ENCODE measurements around the gene ELAVL2.

Gene ELAVL2

GRCh38 chr9:23850690-23851629 is 24.9 kb upstream of the ELAVL2 start:
- Histone ChIP-seq H3K4me3 (replicated peaks; ENCODE audit: insufficient read depth, low read length) (no peak overlapping the region), H3K27me3 (ENCODE audit: insufficient read depth, poor library complexity, severe bottlenecking) (no peaks in the 10 kb centered on the region), H3K27ac (replicated peaks) (no peak overlapping the region)
- no peak for DNase-seq (ENCODE audit: low read depth in 1 of 2, low spot score in 1 of 2)
- TF ChIP-seq CTCF (IDR thresholded peaks at IDR 0.05; ENCODE audit: insufficient read depth, low read length) (no peak), GABPA (IDR thresholded peaks at IDR 0.05; ENCODE audit: low read depth) (no peak), POLR2AphosphoS5 (IDR thresholded peaks at IDR 0.05; ENCODE audit: low read depth) (no peak), REST (IDR thresholded peaks at IDR 0.05; ENCODE audit: insufficient replicate concordance, low read depth) (no peak), SPI1 (IDR thresholded peaks at IDR 0.05; ENCODE audit: borderline replicate concordance, low read depth) (no peak)

- TF ChIP-seq POLR2AphosphoS5 (IDR thresholded peaks at IDR 0.05; ENCODE audit: low read depth) = no peak
- no peak for TF ChIP-seq REST (IDR thresholded peaks at IDR 0.05; ENCODE audit: insufficient replicate concordance, low read depth)
- no peak for TF ChIP-seq CTCF (IDR thresholded peaks at IDR 0.05; ENCODE audit: insufficient read depth, low read length)
- no peak for TF ChIP-seq GABPA (IDR thresholded peaks at IDR 0.05; ENCODE audit: low read depth)
- no peak for TF ChIP-seq SPI1 (IDR thresholded peaks at IDR 0.05; ENCODE audit: borderline replicate concordance, low read depth)
- no peak for DNase-seq (ENCODE audit: low read depth in 1 of 2, low spot score in 1 of 2)
- Histone ChIP-seq H3K27me3 (ENCODE audit: insufficient read depth, poor library complexity, severe bottlenecking) (no peaks in the 10 kb centered on the region), H3K4me3 (replicated peaks; ENCODE audit: insufficient read depth, low read length) (no peak overlapping the region), H3K27ac (replicated peaks) (no peak overlapping the region)
Observed at GRCh38 chr9:23850242-23850689, 24.2 kb upstream of the ELAVL2 start.

GRCh38 chr9:23849379-23850035 is 23.5 kb upstream of the ELAVL2 start:
- H3K27ac ChIP-seq (replicated peaks) = no peak overlapping the region
- H3K4me3 ChIP-seq (replicated peaks; ENCODE audit: insufficient read depth, low read length) = no peak overlapping the region
- no peaks in the 10 kb centered on the region for H3K27me3 ChIP-seq (ENCODE audit: insufficient read depth, poor library complexity, severe bottlenecking)
- no peak for DNase-seq (ENCODE audit: low read depth in 1 of 2, low spot score in 1 of 2)
- TF ChIP-seq REST (IDR thresholded peaks at IDR 0.05; ENCODE audit: insufficient replicate concordance, low read depth) (no peak), CTCF (IDR thresholded peaks at IDR 0.05; ENCODE audit: insufficient read depth, low read length) (no peak), SPI1 (IDR thresholded peaks at IDR 0.05; ENCODE audit: borderline replicate concordance, low read depth) (no peak), GABPA (IDR thresholded peaks at IDR 0.05; ENCODE audit: low read depth) (no peak), POLR2AphosphoS5 (IDR thresholded peaks at IDR 0.05; ENCODE audit: low read depth) (no peak)

Measured in HL-60 (cell line).